Cardiac septum (tissue), 1 donor: ENCODE data around the gene SLC35F1. TPM values are rescaled to one million over a fixed set of nuclear protein-coding genes. Genes with fewer than 3 reads are reported as not detected.

Experiments
- DNase-seq: peaks from one replicate; pipeline ENCODE4 v3.0.0-alpha.2; 2020; ENCODE audit warnings: low spot score
- intact Hi-C: fragments of 100-400 bp; cut with DNase I; formaldehyde crosslinking; loops from one replicate; pipeline ENCODE4 v1.14.0; 2022
- total RNA-seq: library from RNA; stranded (reverse); fragmentation: NEBNext Ultra II Directional; extraction: Animal tissue kit (Norgen Biotek cat#: 25700); gene quantifications from one replicate; pipeline ENCODE4 v1.2.1, GENCODE V29; 2021
- donor health status: DM: no; HTN: no; CAD: no.

SLC35F1 gene
- total RNA-seq, 1 donor from 2014 or later: 7.7 TPM

DNA sequence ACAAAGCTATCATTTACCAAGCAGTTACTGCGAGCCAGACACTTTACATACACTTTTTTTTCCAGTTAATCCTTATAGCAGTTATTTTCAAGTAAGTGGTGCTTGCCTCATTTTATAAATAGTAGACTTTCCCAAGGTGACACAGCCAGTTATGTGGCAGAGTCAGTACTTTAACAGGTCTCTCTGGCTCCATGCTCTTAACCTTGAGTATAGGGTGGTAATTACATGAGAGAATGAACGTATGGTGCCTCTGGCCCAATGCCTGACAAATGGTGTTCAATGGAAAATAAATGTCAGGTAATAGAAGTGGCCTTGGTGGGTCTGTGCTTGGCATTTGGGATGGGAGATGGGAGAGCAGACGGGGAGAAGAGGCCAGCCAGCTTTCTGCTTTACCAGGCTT is 316.3 kb downstream of the SLC35F1 start:
- DNase-seq: no peak
- intact Hi-C loops: no loop called here

DNA sequence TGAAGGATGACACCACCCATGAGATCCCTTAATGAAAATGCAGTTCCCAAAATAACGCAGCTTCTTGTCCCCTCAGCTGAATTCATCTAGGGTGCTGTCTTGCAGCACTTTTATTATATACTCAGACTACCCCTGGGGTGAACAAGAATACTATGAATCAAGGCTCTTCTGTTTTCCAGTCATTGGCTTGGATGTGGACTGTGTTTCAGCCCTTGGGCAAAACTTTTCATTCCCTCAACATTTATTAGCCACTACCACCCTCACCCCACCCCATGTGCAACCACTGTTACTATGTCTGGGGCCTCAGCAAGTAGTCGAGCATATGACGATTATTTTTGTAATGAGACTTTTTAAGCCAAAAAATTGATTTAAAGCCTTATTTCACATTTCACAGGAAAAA is 321.8 kb downstream of the SLC35F1 start:
- no peak for DNase-seq
- intact Hi-C loops: no loop called here

DNA sequence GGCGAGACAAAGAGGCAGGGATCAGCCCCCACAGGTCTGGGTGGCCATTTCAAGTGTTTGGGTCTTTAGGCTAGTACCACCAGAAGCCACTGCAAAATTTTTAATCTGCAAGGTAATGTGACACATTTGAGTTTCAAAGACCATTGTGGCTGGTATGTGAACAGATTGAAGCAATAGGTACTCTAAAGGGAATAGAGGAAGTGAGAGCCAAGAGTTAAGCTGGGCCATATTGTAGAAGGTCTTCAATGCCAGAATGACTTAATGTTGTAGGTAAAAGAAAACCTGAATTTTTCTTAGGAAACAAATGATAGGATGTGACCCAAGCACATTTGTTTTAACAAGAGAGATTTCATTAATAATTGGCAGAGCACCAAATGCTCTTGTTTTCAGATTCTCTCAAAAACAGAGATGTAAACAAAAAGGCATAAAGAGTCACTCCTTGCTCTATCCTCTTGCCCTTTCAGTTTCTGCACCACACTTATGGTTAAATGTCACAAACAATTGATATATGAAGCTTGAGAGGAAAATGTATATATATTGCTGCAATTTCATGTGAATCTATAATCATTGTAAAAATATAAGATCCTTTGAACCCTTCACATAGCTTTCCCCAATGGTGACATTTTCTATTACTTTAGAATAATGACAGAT is 333.9 kb downstream of the SLC35F1 start:
- no peak for DNase-seq
- intact Hi-C loops: loop anchor here (10.0 kb wide), 1 partner anchor 146 kb away; no protein-coding TSS in a partner anchor

DNA sequence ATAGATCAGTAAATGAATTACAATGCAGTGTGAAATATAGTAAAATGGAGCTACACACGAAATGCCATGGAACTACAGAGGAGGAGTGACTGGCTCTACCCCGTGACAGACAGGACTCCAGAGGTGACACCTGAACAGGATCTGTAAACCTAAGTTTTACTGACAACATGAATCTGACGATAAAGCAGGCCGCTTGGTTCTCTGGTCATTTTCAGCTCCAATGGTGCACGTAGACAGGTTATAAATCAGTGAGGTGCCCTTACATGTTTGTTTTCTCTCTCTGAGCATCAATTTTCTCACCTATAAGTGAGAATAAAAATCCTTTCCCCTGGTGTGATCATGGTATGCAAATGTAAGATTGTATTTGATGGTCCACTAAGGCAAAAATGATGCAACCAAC is 339.3 kb downstream of the SLC35F1 start:
- DNase-seq: no peak

DNA sequence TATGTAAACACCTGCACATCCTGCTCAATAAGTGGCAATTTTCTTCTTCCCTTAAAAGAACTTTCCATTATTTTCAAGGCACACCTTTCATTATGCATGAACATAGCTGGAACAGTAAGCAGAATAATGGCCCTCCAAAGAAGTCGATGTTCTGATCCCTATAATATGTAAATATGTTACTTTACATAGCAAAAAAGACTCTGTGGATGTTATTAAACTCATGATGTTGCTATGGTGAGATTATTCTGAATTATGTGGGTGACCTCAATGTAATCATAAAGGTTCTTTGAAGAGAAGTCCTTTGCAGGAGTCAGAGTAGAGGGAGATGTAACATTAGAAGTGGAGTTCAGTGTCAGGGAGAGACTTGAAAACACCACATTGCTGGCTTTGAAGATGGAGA is 341.1 kb downstream of the SLC35F1 start:
- intact Hi-C loops: loop anchor here (10.0 kb wide), 1 partner anchor 153 kb away; no protein-coding TSS in a partner anchor
- no peak for DNase-seq

More for the DNA sequence above, 339.3 kb downstream of the SLC35F1 start:
- intact Hi-C loops: loop anchor here (10.0 kb wide), 1 partner anchor 152 kb away; no protein-coding TSS in a partner anchor

DNA sequence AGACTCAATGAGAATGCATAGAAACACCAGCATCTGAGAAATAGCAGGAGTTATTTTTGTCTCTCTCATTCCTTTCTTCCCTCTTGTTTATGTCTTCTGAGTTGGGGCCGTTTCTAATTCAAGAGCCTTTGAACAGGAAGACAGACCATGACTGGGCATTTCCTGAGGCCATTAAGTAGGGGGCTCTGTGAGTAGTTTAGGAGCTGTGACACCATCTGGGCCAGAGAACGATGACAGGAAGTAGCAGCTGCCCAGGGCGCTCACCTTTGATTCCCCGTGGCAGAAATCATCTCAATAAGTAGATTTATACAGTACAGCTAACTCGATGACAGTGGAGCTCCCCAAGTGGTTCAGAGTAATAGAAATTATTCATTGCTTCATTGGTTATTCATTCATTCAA is 342.6 kb downstream of the SLC35F1 start:
- intact Hi-C loops: loop anchor here (10.0 kb wide), 1 partner anchor 155 kb away; no protein-coding TSS in a partner anchor
- DNase-seq: no peak

DNA sequence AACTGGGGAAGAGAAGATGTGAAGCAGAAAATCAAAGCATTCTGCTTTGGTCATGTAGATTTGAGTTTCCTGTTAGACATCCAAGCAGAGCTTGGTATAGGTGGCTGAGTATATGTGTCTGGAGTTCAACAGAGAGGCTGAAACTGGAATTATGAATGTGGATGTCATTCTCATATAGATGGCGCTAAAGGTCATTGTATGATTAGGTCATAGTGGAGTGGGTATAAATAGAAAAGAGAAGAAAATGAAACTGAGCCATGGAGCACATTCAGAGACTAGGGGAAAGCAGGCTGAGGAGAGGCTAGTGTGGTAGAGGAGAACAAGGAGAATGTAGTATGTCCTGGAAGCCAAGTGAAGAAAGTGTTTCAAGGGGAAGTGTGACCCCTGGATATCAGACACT is 345.4 kb downstream of the SLC35F1 start:
- intact Hi-C loops: no loop called here
- DNase-seq: no peak

DNA sequence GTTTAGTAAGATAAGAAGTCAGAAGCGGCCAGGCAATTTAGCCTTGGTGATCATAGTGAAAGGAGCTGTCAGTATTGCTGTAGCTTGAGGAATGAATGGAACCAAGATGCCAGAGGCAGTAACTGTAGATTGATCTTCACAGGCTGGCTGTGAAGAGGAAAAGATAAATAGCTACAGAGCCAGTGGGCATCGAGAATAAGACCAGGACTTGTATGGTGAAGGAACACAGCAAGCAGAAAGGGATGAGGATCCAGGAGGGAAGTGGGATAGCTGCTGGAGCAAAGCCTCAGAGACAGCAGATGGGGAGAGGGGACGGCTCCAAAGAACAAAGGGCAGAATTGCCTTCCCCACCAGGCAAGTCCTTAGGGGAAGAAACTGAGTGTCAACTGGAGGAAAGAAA is 346.7 kb downstream of the SLC35F1 start:
- DNase-seq: no peak
- intact Hi-C loops: no loop called here

DNA sequence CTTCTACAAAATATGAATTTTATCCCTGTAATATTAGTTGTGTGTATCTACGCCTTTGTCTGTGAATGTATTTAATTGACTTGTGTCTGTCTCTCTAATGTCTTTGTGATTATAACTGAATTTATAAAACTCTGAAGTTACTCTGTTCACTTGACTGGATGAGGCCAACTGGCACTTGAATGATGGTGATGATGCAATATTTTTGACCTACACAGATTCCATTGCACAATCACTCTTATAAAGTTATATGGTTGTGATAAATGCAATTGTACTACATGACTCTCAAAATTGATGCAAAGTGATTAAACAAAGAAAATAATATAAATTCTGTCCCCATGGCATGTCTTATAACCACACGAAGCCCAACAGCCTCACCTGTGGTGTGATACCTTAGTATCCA is 353.8 kb downstream of the SLC35F1 start:
- intact Hi-C loops: loop anchor here (5.0 to 10.0 kb wide), 2 partner anchors 284 to 416 kb away; no protein-coding TSS in a partner anchor
- DNase-seq: no peak

DNA sequence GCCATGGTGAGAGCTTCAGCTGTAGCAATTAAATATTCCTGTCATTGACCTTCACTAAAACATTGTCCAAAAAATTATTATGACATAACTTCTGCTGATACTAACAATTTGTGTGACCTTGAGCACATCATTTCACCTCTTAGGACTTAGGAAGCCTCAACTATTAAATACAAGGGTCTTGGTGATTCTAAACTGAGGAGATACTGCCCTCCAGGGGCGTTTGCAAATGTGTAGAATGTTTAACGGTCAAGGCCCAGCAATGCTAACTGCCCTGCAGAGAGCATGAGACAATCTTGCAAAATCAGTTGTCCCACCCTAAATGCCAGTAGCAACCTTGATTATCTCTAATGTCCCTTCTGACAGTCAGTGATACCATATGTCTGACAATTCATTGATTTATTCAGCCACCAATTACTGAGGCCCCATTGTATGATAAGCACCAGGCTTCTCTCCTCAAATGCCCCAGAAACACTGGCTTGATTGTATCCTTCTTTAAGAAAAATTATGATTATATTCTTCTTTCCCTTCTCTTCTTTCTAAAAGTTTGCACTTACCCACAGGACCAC is 356.9 kb downstream of the SLC35F1 start:
- DNase-seq: no peak
- intact Hi-C loops: loop anchor here (5.0 to 10.0 kb wide), 2 partner anchors 287 to 419 kb away; no protein-coding TSS in a partner anchor

DNA sequence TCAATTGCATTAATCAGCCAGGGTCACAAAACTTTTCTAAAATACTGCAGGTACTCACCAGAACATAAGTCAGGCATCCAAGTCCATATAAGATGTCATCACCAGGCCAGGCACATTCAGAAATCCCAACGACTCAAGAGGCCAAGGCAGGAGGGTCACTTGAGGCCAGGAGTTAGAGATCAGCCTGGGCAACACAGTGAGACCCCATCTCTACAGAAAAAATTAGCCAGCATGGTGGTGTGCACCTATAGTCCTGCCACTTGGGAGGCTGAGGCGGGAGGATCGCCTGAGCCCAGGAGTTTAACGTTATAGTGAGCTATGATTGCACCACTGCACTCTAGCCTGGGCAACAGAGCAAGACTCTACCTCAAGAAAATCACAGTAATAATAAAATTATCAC is 362.6 kb downstream of the SLC35F1 start:
- no peak for DNase-seq
- intact Hi-C loops: loop anchor here (10.0 kb wide), 1 partner anchor 425 kb away; no protein-coding TSS in a partner anchor

DNA sequence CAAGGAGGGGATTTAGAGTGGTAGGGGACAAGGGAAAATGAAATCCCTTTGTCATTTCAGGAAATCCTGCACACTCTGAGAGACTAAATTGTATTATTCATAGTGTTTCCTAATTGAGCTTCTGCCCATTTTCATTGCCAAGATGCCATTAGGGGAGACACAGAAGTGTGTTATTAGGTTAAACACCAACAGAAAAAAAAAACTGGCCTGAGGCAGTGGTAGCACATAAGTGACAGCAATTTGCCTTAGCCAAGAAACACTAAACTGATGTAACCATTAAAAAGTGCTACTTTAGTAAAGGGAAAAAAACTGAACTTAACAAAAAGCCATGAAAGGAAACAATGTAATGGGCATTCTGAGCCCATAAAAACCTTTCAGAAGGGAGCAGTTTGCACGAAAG is 370.6 kb downstream of the SLC35F1 start:
- no peak for DNase-seq
- intact Hi-C loops: no loop called here

DNA sequence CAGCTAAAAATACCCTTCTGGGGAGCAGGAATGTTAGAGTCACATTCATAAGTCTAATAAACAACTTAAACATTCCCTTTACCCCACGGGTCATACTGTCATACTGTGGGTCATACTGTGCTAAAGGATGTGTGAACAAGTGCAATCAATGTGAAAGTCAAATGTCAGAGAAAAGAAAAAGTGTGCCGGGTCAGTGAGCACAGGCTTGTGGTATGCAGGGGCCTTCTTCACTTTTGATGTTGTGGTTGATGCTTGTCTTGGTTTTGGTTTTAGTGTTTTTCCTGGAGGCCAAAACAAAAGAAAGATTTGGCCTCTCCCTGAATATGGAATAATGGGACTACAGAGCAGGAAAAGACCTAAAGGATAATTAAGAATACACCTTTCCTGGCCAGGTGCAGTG is 373.1 kb downstream of the SLC35F1 start:
- intact Hi-C loops: loop anchor here (5.0 to 10.0 kb wide), 2 partner anchors 303 to 525 kb away; no protein-coding TSS in a partner anchor
- no peak for DNase-seq

DNA sequence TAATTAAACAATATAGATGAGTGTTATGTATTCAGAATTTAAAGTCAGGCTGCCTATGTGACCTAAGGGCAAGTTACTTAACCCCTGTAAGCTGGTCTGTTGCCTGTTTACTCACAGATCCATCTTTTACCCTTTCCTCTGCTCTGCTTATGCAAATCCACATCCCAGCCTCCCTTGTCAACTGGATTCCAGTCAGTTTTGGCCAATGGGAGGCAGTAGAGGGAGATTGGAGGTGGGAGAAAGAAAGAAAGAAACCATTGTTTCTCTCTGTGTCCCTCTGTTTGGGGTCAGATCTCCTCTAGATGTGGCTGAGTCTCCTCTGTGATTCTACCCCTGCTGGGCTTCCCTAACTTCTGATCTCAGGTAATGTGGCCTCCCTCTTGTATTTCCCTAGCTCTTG is 374.2 kb downstream of the SLC35F1 start:
- intact Hi-C loops: loop anchor here (5.0 to 10.0 kb wide), 2 partner anchors 304 to 524 kb away; no protein-coding TSS in a partner anchor
- no peak for DNase-seq

DNA sequence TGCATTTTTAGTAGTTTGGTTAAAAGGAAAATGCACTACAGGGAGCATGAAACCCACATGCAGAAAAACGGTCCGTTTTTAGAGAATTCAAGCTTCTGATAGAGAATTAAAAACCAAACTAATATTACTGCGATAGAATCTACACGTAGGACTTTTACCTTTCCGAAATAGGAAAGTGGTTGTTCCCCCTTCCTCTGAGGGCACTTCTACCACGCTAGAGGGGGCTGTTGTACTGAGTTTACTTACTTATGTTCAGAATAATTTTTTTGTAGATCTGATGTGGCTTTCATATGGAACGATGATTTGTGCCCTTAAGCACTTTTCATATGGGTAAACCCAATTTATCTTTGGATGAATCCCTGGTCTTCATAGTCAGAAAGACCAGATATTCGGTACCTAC is 376.7 kb downstream of the SLC35F1 start:
- no peak for DNase-seq
- intact Hi-C loops: loop anchor here (1.0 to 10.0 kb wide), 4 partner anchors 297 to 521 kb away; no protein-coding TSS in a partner anchor

DNA sequence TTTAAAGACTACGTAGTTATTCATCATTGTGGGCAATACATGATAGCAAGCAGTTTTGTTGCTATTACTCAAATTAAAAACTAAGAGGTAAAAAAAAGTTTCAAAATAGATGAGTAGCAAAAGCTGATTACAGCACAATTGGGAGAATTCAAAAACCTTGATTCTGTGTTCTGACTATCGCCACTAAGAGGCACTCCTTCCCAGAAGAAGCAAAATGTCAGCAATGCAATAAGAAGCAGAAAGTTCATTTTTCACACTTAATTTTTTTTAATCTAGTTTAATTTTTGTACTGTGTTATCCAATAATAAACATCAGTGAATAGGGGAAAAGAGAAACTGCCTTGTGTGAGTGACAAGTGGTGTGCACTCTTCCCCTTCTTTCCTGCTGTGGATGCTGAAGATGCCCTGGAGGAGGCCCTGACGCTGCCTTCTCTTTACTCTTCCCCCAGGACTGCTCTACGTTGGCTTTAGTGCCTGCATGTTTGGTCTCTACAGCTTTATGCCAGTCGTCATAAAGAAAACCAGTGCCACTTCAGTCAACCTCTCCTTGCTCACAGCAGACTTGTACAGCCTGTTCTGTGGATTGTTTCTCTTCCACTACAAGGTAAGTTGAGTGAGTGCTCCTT is 377.8 kb downstream of the SLC35F1 start:
- DNase-seq: no peak
- intact Hi-C loops: loop anchor here (1.0 to 10.0 kb wide), 7 partner anchors 177 to 520 kb away; partner anchors contain the start of gene PLN

DNA sequence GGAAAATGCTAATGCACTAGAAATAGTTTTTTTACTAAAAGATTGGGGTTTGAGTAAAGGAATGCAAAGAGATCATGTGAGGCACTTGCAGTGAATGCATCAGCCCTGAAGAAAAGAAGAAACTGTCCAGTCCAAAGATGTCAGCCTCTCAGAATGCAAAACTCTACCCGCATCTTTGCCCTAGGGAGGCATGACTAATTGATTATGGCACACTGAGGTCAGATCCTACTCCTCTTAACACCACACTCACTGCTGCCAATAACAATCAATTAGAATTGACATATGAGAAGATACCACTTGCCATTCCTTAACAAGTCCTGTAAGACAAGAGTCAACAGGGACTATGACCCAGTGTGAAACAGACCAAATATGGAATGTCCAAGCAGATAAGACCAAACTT is 378.7 kb downstream of the SLC35F1 start:
- DNase-seq: no peak
- intact Hi-C loops: loop anchor here (1.0 to 10.0 kb wide), 5 partner anchors 177 to 519 kb away; partner anchors contain the start of gene PLN

DNA sequence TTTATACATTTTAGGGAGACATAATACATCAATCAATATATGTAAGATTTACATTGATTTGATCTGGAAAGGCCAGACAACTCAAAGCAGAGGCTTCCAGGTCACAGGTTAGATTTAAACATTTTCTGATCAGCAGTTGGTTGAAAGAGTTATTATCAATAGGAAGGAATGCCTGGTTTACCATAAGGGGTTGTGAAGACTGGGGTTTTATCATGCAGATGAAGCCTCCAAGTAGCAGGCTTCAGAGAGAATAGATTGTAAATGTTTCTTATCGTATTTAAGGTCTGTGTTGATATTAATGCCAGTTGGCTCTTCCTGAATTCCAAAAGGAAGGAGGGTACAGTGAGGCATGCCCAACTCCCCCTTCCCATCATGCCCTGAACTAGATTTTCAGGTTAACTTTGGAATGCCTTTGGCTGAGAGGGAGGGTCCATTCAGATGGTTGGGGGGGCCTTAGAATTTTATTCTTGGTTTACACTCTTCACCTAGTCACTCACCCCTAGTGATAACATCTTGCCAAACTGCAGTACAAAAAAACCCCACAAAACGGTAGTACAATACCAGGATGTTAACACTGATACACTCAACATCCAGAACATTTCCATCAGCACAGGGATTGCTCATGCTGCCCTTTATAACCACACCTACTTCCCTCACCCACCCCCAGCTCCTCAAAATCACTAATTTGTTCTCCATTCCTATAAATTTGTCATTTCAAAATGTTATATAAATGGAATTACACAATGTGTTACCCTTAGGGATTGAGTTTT is 381.5 kb downstream of the SLC35F1 start:
- intact Hi-C loops: loop anchor here (5.0 to 10.0 kb wide), 3 partner anchors 174 to 516 kb away; partner anchors contain the start of gene PLN
- no peak for DNase-seq

DNA sequence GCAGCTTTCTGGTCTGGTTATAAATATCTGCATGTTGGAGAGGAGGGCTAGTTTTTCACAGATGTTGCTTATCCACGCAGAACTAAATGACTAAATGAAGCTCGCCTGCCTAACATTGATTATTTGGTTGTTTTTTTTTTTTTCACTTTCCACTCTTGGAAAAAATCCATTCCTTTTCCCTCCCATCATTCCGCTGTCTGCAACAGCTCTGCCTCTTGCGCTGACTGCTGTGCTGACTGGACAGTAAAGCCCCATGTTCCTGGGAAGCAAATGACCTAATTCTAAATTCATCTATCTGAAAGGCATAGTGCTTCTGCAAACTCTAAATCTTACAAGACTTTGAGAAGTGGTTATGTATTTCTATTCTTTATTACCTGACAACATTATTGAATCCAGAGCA is 385.5 kb downstream of the SLC35F1 start:
- DNase-seq: no peak
- intact Hi-C loops: no loop called here
